Neutrophil (primary cell): ENCODE results near the gene RPRD1A.
"Not testable (repeated sequence)": the region's sequence is repeated elsewhere in the genome, so short reads cannot be mapped to it uniquely, and the experiment has no call there.

Source experiments
- H3K27ac ChIP-seq: fragments of 200-600 bp; sonication (generic); 2 replicates; pipeline ENCODE4 v1.5.1; 2016; ENCODE audit warnings: mild to moderate bottlenecking, moderate library complexity
- H3K27me3 ChIP-seq: fragments of 200-600 bp; sonication (generic); 2 replicates; pipeline ENCODE4 v1.6.0; 2016; ENCODE audit warnings: mild to moderate bottlenecking
- H3K36me3 ChIP-seq: fragments of 200-600 bp; sonication (generic); 2 replicates; pipeline ENCODE4 v1.5.1; 2017
- H3K4me1 ChIP-seq, 2 experiments: fragments of 200-600 bp in 1 of 2; sonication (generic) in 1 of 2; 1 replicate in 1 of 2; 2 replicates in 1 of 2; pipeline versions ENCODE4 v1.5.1 to v1.6.1; 2013 to 2016; ENCODE audit warnings: low read depth in 1 of 2, low read length in 1 of 2, mild to moderate bottlenecking in 1 of 2, moderate library complexity in 1 of 2; ENCODE audit not compliant: control insufficient read depth in 1 of 2, insufficient read depth in 1 of 2
- H3K4me3 ChIP-seq, 2 experiments: fragments of 200-600 bp in 1 of 2; sonication (generic) in 1 of 2; 1 replicate in 1 of 2; 2 replicates in 1 of 2; pipeline ENCODE4 v1.5.1; 2013 to 2016; ENCODE audit warnings: low read depth in 1 of 2, low read length in 1 of 2, mild to moderate bottlenecking in 1 of 2, moderate library complexity in 1 of 2
- H3K9me3 ChIP-seq: fragments of 200-600 bp; sonication (generic); 2 replicates; pipeline ENCODE4 v1.5.1; 2016
- TF ChIP-seq, protein P1 (sequence below): fragments of 200-600 bp; sonication (generic); IDR thresholded peaks from 2 replicates; pipeline ENCODE4 v1.5.1; 2016; ENCODE audit warnings: antibody characterized with exemption

Gene RPRD1A

GRCh38 chr18:35972197-35973000, 95.0 kb downstream of the RPRD1A start, which contains the start of gene RMP24:
Gene RMP24, plus strand, starts transcription at chr18:35972679.
- TF ChIP-seq, protein P1, sequence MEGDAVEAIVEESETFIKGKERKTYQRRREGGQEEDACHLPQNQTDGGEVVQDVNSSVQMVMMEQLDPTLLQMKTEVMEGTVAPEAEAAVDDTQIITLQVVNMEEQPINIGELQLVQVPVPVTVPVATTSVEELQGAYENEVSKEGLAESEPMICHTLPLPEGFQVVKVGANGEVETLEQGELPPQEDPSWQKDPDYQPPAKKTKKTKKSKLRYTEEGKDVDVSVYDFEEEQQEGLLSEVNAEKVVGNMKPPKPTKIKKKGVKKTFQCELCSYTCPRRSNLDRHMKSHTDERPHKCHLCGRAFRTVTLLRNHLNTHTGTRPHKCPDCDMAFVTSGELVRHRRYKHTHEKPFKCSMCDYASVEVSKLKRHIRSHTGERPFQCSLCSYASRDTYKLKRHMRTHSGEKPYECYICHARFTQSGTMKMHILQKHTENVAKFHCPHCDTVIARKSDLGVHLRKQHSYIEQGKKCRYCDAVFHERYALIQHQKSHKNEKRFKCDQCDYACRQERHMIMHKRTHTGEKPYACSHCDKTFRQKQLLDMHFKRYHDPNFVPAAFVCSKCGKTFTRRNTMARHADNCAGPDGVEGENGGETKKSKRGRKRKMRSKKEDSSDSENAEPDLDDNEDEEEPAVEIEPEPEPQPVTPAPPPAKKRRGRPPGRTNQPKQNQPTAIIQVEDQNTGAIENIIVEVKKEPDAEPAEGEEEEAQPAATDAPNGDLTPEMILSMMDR, result peak; percentile 49
- Histone ChIP-seq H3K27ac (peak within 1 kb of the TSS; percentile 90), H3K4me3 (peak within 1 kb of the TSS; percentile 96 to 97), H3K4me1 (peaks cover 24 to 35% of the 10 kb centered on the region in 2 experiments), H3K27me3 (no peaks in the 10 kb centered on the region), H3K36me3 (peaks cover 26% of the 10 kb centered on the region), H3K9me3 (no peaks in the 10 kb centered on the region)

DNA sequence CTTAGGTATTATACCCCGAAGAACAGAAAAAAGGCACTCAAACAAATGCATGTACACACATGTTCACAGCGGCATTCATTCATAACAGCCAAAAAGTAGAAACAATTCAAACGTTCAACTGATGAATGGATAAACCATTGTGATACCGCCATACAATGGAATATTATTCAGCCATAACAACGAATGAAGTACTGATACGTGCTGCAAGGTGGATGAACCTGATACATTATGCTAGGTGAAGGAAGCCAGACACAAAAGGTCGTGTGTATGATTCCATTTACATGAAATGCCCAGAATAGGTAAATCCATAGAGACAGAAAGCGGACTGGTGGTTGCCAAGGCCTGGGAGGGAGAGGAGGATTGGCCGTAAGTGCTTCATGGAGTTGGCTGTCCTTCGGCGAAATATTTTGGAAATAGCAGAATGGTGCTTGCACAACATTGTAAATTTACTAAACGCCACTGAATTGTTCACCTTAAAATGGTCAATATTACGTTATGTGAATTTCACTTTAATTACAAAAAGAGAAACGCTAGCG, 95.6 kb downstream of the RPRD1A start:
- peak overlapping the region; percentile 90 for H3K27ac ChIP-seq
- H3K9me3 ChIP-seq, result no peaks in the 10 kb centered on the region
- TF ChIP-seq, protein P1, result no peak
- H3K4me1 ChIP-seq, result peaks cover 24 to 35% of the 10 kb centered on the region in 2 experiments
- H3K4me3 ChIP-seq, result peak overlapping the region; percentile 96 to 97
- H3K27me3 ChIP-seq, result no peaks in the 10 kb centered on the region
- H3K36me3 ChIP-seq, result peaks cover 19% of the 10 kb centered on the region

DNA sequence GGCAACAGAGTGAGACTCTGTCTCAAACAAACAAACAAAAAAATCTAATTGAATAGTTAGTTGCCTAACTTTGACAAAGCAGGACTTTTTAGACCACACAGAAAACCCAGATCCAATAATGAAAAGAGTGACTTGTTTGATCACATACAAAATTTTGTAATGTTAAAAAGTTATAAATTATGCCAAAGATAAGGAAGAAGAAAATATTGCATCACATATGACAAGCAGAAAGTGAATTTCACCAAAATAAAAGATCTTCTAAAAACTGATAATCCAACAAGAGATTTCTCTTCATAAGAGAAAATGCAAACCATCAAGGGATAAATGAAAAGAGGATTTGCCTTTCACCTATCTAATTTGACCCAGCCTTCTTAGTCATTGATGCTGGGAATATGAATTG, 97.7 kb downstream of the RPRD1A start:
- Histone ChIP-seq H3K4me3 (no peak overlapping the region), H3K4me1 (peaks cover 24 to 35% of the 10 kb centered on the region in 2 experiments), H3K36me3 (no peaks in the 10 kb centered on the region)

DNA sequence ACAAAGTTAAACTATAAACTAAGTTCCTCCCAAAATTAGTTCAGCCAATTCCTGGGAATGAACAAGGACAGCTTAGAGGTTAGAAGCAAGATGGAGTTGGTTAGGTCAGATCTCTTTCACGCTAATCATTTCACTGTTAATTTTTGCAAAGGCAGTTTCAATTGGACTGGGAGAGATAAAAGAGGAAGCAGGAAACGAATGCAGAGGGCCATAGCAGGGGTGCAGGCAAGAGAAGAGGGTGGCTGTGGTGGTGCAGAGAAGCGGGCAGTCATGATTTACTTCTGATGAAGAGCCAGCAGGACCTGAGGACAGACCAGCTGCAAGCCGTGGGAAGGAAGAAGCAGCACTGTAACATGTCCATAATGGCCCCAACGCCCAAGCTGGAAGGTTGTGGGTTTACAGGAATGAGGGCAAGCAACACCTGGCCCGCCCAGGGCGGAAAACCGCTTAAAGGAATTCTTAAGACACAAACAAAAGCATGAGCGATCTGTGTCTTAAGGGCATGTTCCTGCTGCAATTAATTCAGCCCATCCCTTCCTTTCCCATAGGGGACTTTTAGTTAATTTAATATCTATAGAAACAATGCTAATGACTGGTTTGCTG, 99.0 kb downstream of the RPRD1A start:
- H3K27ac ChIP-seq, result no peak overlapping the region
- no peaks in the 10 kb centered on the region for H3K9me3 ChIP-seq
- H3K4me1 ChIP-seq, result peaks cover 18 to 29% of the 10 kb centered on the region in 2 experiments
- H3K27me3 ChIP-seq, result no peaks in the 10 kb centered on the region
- H3K4me3 ChIP-seq, result no peak overlapping the region
- no peaks in the 10 kb centered on the region for H3K36me3 ChIP-seq
- TF ChIP-seq, protein P1, result no peak

More for the DNA sequence above, 97.7 kb downstream of the RPRD1A start:
- H3K27me3 ChIP-seq, result no peaks in the 10 kb centered on the region
- H3K9me3 ChIP-seq, result no peaks in the 10 kb centered on the region
- H3K27ac ChIP-seq, result no peak overlapping the region
- TF ChIP-seq, protein P1, result no peak

GRCh38 chr18:35967866-35968265, 99.5 kb downstream of the RPRD1A start:
- not testable (repeated sequence) for H3K36me3 ChIP-seq, H3K27me3 ChIP-seq, H3K27ac ChIP-seq

GRCh38 chr18:35964319-35964718, 103.0 kb downstream of the RPRD1A start:
- Histone ChIP-seq H3K4me3 (no peak overlapping the region), H3K9me3 (no peaks in the 10 kb centered on the region), H3K36me3 (no peaks in the 10 kb centered on the region), H3K27me3 (peaks cover 2% of the 10 kb centered on the region), H3K4me1 (no peaks in the 10 kb centered on the region), H3K27ac (no peak overlapping the region)
- TF ChIP-seq, protein P1, result no peak

More at GRCh38 chr18:35967866-35968265, 99.5 kb downstream of the RPRD1A start:
- not testable (repeated sequence) for H3K4me3 ChIP-seq, H3K9me3 ChIP-seq
- H3K4me1 ChIP-seq, result peaks cover 12 to 24% of the 10 kb centered on the region in 2 experiments
